Right atrium auricular region (tissue), 2 donors: ENCODE data around the gene C19orf33. TPM values are rescaled to one million over a fixed set of nuclear protein-coding genes. Genes with fewer than 3 reads are reported as not detected.

ENCODE experiments used
- DNase-seq: peaks from one replicate; pipeline ENCODE4 v3.0.0-alpha.2; 2019; ENCODE audit warnings: low spot score
- H3K27ac ChIP-seq, 2 donors: fragments of 200-600 bp; sonication (generic); 1 replicate in 1 of 2; 2 replicates in 1 of 2; pipeline ENCODE4 v1.5.1; 2016 to 2019
- H3K27me3 ChIP-seq, 2 donors: fragments of 200-600 bp; sonication (generic); one replicate each; pipeline versions ENCODE4 v1.5.1 to v1.6.0; 2017 to 2019
- H3K36me3 ChIP-seq: fragments of 200-600 bp; sonication (generic); one replicate; pipeline ENCODE4 v1.5.1; 2016
- H3K4me1 ChIP-seq, 2 donors: fragments of 200-600 bp; sonication (generic); one replicate each; pipeline versions ENCODE4 v1.5.1 to v1.6.0; 2017 to 2019
- H3K4me3 ChIP-seq, 2 donors: fragments of 200-600 bp; sonication (generic); 1 replicate in 1 of 2; 2 replicates in 1 of 2; pipeline ENCODE4 v1.5.1; 2017 to 2019; ENCODE audit warnings: mild to moderate bottlenecking in 1 of 2, moderate library complexity in 1 of 2
- H3K9me3 ChIP-seq, 2 donors: fragments of 200-600 bp; sonication (generic); one replicate each; pipeline ENCODE4 v1.5.1; 2019
- total RNA-seq, 2 donors: library from RNA; depleted of rRNA; stranded (reverse); fragments of >200 nt; gene quantifications; one replicate each; pipeline ENCODE4 v1.1.0, GENCODE V29; 2016
- TF ChIP-seq, protein P1 (sequence below), 2 donors: fragments of 200-600 bp; sonication (generic); IDR thresholded peaks; one replicate each; pipeline ENCODE4 v1.5.1; 2019; ENCODE audit warnings: antibody characterized with exemption in 2 of 2

Gene C19orf33
- total RNA-seq, 2 donors from 2014 or later = 18.9 to 48.6 TPM

DNA sequence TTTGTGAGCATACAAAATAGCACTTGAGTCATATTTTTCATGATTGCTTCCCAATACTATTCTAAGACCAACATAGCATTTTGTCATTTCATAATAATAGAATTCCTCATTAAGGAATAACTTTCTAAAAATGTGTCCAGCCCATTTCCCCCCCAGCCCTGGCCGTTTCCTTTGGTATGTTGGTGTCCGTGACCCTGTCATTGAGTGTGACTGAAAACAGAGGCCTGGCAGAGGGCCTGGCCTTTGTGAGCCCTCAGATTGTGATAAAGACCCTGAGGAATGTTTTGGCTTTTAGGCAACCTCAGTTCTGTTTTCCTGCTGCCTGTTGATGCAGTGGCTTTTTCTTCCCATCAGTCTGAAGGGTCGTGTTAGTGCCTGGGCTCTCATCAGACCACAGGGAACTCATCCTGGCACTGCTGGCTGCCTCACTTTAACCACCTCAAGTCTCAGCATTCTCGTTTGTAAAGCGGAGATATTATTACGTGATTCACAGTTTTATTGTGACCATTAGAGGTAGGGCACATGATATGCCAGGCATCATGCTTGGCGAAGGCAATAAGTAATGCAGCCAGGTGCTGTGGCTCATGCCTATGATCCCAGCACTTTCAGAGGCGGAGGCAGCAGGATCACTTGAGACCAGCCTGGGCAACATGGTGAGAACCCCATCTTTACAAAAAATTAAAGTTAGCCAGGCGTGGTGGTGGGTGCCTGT lies 25.9 kb upstream of the C19orf33 start:
- TF ChIP-seq, protein P1, sequence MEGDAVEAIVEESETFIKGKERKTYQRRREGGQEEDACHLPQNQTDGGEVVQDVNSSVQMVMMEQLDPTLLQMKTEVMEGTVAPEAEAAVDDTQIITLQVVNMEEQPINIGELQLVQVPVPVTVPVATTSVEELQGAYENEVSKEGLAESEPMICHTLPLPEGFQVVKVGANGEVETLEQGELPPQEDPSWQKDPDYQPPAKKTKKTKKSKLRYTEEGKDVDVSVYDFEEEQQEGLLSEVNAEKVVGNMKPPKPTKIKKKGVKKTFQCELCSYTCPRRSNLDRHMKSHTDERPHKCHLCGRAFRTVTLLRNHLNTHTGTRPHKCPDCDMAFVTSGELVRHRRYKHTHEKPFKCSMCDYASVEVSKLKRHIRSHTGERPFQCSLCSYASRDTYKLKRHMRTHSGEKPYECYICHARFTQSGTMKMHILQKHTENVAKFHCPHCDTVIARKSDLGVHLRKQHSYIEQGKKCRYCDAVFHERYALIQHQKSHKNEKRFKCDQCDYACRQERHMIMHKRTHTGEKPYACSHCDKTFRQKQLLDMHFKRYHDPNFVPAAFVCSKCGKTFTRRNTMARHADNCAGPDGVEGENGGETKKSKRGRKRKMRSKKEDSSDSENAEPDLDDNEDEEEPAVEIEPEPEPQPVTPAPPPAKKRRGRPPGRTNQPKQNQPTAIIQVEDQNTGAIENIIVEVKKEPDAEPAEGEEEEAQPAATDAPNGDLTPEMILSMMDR (IDR thresholded peaks at IDR 0.05) = no peak
- Histone ChIP-seq H3K4me3 (no peak overlapping the region), H3K4me1 (peaks cover 0 to 58% of the 10 kb centered on the region in 2 donors), H3K36me3 (no peaks in the 10 kb centered on the region), H3K9me3 (no peaks in the 10 kb centered on the region), H3K27ac (peak overlapping the region; percentile 72 to 79), H3K27me3 (no peaks in the 10 kb centered on the region)
- DNase-seq = peak; percentile 83

DNA sequence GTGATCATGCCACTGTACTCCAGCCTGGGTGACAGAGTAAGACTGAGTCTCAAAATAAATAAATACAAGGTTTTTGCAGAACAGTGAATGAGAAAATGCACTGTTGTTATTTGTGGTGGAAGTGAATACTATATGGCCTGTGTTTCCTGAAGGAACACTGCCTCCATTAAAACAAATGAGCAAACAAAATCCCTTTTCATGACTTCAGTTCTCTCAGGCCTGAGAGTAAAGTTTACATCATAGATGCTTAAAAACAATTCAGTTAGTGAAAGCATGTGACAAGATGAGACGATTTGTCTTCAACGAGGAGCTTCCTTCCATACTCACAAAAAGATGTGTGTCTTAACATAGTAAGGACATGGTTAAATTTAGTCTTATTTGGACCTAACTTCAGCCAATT lies 25.3 kb upstream of the C19orf33 start:
- TF ChIP-seq, protein P1 (IDR thresholded peaks at IDR 0.05) = no peak
- Histone ChIP-seq H3K9me3 (no peaks in the 10 kb centered on the region), H3K4me1 (peaks cover 0 to 58% of the 10 kb centered on the region in 2 donors), H3K36me3 (no peaks in the 10 kb centered on the region), H3K27me3 (no peaks in the 10 kb centered on the region), H3K27ac (peak overlapping the region; percentile 72 to 79), H3K4me3 (no peak overlapping the region)
- DNase-seq = no peak

DNA sequence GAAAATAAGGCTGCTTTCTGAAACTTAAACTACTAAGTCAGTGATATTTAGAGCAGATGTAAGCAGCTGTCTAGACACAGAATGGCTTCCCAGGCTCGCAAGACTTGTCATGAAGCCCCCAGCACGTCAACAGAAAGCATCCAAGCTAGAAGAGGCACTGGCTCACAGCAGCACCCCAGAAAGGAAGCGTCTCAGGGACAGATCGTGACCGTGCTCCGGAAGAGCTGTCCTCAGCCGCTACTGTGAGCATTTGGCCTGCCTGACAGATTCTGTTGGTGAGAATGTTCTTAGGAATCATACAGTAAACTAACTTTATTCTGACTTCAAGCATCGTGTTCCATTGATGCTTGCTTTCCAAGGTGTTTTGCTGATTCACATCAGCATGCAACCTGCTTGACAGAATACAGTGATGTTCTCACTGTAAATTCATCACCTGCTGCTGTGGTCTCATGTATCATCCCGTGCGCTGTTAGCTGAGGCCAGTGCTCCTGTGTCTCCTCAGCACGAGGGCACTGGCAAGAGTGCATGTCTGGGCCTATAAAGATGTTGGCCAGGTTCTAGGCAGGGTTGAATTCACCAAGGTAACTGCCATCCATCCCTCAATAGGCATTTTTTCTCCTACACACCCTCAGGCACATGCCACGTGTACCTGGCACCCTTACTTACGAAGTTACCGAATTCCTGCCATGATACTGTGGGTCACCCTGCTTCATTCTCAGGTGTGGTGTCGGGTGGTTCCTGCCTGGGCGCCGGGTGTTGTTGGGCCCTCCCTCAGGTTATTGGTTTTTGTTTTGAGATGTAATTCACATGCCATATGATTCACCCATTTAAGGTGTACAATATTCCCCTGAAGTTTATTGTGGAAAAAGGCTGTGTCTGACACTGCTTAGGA lies 23.8 kb upstream of the C19orf33 start:
- no peak overlapping the region for H3K4me3 ChIP-seq
- H3K4me1 ChIP-seq = peaks cover 0 to 46% of the 10 kb centered on the region in 2 donors
- no peaks in the 10 kb centered on the region for H3K9me3 ChIP-seq
- TF ChIP-seq, protein P1 (IDR thresholded peaks at IDR 0.05) = no peak
- peak overlapping the region; percentile 19 to 50 for H3K27ac ChIP-seq
- no peaks in the 10 kb centered on the region for H3K27me3 ChIP-seq
- H3K36me3 ChIP-seq = no peaks in the 10 kb centered on the region
- no peak for DNase-seq

- H3K9me3 ChIP-seq = no peaks in the 10 kb centered on the region
- H3K36me3 ChIP-seq = no peaks in the 10 kb centered on the region
- H3K27ac ChIP-seq = no peak overlapping the region
- H3K4me1 ChIP-seq = peaks cover 0 to 32% of the 10 kb centered on the region in 2 donors
- DNase-seq = no peak
- TF ChIP-seq, protein P1 (IDR thresholded peaks at IDR 0.05) = no peak
- H3K27me3 ChIP-seq = no peaks in the 10 kb centered on the region
- H3K4me3 ChIP-seq = no peak overlapping the region
These were observed 22.1 kb upstream of the C19orf33 start for GRCh38 chr19:38281811-38282566.

GRCh38 chr19:38283271-38283670 lies 20.8 kb upstream of the C19orf33 start:
- no peak overlapping the region for H3K4me3 ChIP-seq
- H3K27me3 ChIP-seq = no peaks in the 10 kb centered on the region
- no peaks in the 10 kb centered on the region for H3K36me3 ChIP-seq
- TF ChIP-seq, protein P1 (IDR thresholded peaks at IDR 0.05) = no peak
- H3K27ac ChIP-seq = no peak overlapping the region
- peaks cover 0 to 19% of the 10 kb centered on the region in 2 donors for H3K4me1 ChIP-seq
- DNase-seq = no peak
- no peaks in the 10 kb centered on the region for H3K9me3 ChIP-seq
